NCI-H345 (cell line): ENCODE measurements around the gene AHDC1.
A peak's percentile ranks its signal among the peaks of the same experiment; 100 is the strongest.
"Not testable (repeated sequence)": the region's sequence is repeated elsewhere in the genome, so short reads cannot be mapped to it uniquely, and the experiment has no call there.

Experiments used
- DNase-seq: peaks from one replicate; lab custom pipeline; 2025; lab: John Stamatoyannopoulos, UW

Gene AHDC1

DNA sequence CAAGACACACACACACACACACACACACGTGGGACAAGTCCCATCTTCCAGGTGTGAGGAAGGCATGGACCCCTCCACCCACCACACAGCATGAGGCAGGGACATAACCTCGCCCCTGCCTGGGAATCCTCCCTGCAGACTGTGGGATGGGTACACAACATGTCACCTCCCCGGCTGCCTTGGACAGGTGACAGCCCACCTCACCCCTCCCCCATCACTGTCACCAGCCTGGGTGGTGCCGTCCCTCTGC lies 40.7 kb downstream of the AHDC1 start:
- no peak for DNase-seq

DNA sequence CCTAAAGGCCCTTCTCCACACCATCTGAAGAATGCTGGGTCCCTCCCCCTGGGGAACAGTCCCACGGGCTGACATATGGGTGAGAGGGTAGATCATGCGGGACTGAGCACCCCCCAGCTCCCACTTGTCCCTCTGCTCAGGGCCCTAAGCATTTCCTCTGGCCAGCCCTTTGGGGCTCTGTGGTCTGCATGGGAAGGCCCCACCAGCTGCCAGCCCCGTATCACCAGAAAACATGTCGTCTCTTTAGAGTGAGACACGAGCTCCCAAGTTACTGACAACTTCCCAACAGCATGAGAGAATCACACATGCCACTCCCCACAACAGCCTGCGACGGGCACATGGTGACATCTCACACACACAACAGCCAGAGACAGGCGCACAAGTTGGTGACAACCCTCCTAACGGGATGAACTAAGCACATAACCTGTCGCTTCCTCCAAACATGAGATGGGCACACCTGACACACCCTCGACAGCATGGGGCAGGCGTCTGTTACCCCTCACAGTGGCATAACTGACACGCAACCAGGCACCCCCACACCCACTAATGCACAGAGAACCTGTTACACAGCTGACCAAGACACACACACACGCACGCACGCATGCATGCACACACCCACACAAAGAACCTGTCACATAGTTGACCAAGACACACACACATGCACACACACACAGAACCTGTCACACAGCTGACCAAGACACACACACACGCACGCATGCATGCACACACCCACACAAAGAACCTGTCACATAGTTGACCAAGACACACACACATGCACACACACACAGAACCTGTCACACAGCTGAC lies 41.2 kb downstream of the AHDC1 start:
- no peak for DNase-seq

DNA sequence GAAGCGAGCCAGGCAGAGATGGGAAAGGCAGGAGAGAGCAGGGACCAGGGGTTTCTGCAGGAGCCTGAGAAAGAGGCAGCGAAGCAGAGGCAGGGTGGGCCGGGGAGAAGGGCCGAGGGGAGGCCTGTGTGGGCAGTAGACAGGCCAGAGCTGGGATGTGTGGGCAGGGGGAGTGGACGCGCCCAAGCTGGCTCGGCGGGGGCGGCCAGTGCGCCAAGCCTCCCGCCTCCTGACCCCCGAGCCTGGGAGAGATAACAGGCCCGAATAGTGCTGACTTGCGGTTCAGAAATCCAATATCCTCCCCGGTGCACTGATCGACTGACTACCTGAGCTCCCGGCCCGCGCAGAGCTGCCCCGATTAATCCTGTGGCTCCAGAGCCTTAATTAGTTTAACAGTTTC lies 41.9 kb downstream of the AHDC1 start:
- no peak for DNase-seq

GRCh38 chr1:27561124-27561899 lies 42.6 kb downstream of the AHDC1 start:
- no peak for DNase-seq

- no peak for DNase-seq
These were observed 43.4 kb downstream of the AHDC1 start for GRCh38 chr1:27560268-27561123.

- DNase-seq = no peak
These were observed 44.4 kb downstream of the AHDC1 start for GRCh38 chr1:27559466-27560030.

DNA sequence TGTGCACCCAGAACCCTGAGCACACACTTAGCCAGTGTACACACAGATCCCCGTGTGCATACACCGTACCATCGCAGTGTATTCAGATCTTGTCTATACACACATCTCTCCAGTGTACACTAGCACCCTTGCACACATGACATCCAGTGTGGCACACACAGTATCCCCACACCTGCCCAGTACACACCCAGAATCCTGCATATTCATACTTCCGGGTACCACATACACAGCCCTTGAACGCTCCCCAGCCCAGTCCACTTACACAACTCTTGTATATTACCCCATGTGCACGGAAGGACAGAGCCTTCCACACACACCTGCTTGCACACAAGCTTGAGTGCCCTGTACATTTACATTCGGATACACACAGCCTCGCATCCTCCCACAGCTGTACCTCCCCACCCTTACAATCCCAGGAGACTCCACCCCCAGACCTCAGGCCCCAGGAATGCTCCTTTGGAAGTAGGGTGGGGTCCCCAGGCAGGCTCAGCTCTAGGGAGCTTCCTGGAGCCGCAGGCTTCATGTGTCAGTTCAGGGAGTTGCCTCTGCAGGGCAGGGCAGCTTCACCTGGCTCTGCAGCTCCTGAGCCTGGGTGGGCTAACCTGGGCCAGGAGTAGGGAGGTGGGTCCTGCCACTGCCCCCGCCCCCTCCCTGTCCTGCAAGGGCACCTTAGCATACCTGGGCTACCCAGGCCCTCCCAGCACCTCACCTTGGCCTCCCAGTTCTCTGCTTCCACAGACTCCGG lies 46.2 kb downstream of the AHDC1 start:
- no peak for DNase-seq

DNA sequence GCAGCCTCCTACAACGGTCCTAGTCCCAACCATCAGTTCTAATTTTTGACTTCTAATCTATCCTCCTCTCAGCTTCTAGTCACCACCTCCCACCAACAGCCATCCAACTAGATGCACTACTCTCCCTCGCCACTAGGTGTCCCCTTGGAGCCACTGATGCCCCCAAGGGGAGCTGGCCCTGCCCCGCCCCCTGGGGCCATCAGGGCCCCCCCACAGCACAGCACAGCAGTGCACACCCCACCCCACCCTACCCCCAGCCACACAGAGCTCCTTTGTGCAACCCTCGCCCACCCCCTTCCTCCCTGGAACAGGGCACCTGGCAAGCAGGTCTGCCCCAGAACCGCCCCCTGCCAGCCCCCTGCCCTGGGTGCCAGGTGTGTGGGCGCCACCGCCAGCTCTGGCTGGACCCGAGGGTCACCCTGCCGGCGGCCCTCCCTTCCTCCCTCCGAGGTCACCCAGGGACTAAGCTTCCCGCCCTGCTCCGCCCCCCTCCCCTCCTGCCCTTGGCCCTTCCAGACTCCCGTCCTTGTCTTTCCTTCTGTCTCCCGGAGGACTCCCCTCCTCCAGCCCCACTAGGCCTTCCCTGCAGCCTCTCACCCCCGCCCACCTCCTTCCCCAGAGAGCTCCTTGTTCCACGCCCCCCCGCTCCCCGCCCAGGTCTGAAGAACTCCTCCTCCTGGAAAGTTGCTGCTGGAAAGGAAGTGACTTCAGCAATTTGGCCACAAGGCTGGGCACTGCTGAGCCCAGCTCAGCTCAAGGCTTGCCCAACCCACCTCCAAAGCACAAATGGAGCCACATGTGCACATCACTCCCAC lies 47.0 kb downstream of the AHDC1 start:
- peak; percentile 57 for DNase-seq

GRCh38 chr1:27556435-27556780 lies 47.5 kb downstream of the AHDC1 start:
- DNase-seq = no peak

DNA sequence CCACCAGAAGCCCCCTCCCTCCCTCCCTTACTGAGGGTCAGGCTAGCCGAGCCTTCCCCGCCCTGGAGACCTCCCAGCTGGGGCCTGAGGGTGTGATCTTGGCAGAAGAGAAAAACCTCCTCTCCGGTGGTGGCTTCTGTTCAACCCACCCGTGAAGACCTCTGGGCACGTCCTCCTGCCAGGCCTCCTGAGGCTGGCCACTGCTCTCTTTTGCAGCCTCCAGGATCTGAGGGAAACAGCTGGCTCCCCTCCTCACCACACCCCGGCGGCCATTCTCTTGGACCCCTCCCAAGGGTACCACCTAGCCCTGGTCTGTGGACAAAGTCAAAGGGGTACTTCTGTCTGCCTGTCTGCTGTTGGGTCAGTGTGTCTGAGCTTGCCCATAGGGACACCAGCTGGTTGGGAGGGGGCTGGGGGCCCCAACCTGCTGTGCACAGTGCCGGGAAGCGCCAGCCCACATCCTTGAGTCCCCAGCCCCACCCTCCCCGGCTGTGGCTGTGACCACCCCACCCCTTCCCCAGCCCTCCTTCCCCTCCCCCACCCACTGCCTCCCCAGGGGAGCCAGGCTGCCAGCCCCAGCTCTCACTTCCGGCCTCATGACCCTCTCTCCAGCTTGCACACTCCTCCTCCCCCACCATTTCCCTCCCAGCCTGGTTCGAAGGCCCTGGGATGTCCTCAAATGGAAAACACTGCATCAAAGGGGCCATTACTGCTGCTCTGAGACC lies 48.1 kb downstream of the AHDC1 start:
- DNase-seq = no peak

DNA sequence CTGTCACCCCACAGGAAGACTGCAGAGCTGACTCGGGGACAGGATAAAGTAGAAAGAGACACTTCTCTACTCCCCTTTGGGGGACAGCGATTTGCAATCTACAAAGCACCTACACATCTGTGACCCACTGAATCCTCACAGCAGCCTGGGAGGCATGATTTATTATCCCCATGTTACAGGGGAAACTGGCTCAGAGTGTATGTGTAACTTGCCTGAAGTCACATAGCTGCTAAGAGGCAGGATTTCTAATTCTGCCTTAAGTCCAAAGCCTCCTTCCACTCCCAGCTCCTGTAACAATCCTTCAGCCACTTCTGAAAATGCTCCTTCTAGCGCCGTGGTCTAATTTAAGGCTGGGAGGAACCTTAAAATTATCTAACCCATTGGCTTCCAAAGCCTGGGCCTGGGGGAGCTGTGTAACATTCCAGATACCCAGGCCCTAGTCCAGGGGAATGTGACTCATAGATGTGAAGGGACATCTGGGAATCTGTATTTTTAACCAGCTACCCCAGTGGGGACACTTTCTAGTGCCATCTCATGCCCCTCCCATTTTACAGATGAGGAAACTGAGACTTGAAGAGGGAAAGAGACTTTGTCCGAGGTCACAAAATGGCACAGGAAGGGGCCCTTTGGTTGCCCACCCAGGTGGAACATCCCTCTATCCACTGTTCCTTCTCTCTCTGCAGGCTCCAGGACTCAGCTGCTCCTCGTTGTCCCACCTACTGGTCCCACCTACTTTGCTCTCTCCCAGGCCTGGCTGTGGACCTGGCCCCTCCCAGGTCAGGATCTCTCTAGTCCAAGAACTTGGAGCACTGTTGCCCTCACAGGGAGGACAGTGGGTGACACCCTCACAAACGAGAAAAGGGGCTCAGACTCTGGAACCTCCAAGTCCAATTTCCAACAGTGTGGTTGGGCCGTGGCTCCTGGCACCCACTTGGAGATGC lies 48.9 kb downstream of the AHDC1 start:
- DNase-seq = no peak

DNA sequence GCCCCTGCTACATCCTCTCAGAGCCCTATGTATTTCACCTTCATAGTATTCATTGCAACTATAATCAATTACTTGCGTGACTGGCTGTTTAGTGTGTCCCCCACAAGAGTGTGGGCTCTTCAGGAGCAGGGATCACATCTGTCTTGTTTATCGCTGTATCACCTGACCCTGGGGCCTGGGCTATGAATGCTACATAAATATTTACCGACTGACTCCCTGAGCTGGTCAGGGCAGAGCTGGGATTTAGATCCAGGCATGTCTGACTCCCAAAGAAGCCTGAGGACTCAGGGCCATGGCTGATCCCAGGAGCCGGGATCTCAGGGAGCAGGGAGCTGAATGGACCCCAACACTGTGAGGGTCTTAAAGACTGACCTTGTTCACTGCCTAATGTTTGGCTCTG lies 49.7 kb downstream of the AHDC1 start:
- no peak for DNase-seq

DNA sequence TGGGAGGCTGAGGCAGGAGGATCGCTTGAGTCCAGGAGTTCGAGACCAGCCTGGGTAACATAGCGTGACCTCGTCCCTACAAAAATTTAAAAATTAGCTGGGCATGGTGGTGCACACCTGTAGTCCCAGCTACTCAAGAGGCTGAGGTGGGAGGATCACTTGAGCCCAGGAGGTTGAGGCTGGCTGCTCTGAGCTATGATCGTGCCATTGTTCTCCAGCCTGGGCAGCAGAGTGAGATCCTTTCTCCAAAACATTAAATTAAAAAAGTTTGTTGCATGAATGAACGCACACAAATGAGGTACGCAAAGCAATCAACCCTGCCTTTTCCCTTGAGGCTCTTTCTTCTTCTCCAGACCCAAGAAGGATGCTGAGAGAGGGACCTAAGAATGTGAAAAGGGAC lies 50.1 kb downstream of the AHDC1 start:
- DNase-seq = not testable (repeated sequence)

- no peak for DNase-seq
These were observed 51.0 kb downstream of the AHDC1 start for GRCh38 chr1:27552911-27553420.

- DNase-seq = no peak
These were observed 52.0 kb downstream of the AHDC1 start for GRCh38 chr1:27551953-27552312.

- no peak for DNase-seq
These were observed 52.6 kb downstream of the AHDC1 start for GRCh38 chr1:27551170-27551952.

GRCh38 chr1:27550510-27551169 lies 53.3 kb downstream of the AHDC1 start:
- DNase-seq = no peak
